ENCODE measurements around the gene ZNF573.
"Not testable (repeated sequence)": the region's sequence is repeated elsewhere in the genome, so short reads cannot be mapped to it uniquely, and the experiment has no call there.

ZNF573 gene

GRCh38 chr19:37779127-37780005, at the start of gene ZNF573:
Gene ZNF573 (minus strand): TSS chr19:37779586. CDS start chr19:37773729, 5,857 bp downstream.
- peak; percentile 85 for DNase-seq

GRCh38 chr19:37817180-37817981, 38.0 kb upstream of the ZNF573 start:
- peak; percentile 19 for DNase-seq

- DNase-seq = not testable (repeated sequence)
These were observed 36.2 kb upstream of the ZNF573 start for GRCh38 chr19:37815611-37816010.

DNA sequence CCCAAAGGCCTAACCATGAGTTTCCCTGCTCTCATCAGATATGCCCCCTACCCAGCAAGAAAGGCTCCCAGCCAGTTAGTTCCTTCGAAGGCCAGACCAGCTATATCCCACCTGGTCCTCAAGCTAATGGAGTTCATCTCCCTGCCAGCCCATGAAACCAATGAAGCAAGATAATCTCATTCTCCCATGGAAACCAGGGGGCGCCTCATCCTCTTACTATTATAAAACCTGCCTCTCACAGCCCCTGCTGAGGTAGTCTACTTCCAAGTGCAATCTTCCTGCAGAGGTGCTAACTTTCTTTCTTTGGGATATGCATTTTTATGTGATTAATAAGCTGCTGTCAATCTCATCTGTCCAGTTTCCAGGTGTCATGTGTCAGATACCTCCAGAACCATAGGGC, 34.0 kb upstream of the ZNF573 start:
- no peak for DNase-seq

GRCh38 chr19:37809366-37809765, 30.0 kb upstream of the ZNF573 start:
- DNase-seq = no peak

GRCh38 chr19:37803249-37803840, 24.0 kb upstream of the ZNF573 start:
- DNase-seq = no peak

DNA sequence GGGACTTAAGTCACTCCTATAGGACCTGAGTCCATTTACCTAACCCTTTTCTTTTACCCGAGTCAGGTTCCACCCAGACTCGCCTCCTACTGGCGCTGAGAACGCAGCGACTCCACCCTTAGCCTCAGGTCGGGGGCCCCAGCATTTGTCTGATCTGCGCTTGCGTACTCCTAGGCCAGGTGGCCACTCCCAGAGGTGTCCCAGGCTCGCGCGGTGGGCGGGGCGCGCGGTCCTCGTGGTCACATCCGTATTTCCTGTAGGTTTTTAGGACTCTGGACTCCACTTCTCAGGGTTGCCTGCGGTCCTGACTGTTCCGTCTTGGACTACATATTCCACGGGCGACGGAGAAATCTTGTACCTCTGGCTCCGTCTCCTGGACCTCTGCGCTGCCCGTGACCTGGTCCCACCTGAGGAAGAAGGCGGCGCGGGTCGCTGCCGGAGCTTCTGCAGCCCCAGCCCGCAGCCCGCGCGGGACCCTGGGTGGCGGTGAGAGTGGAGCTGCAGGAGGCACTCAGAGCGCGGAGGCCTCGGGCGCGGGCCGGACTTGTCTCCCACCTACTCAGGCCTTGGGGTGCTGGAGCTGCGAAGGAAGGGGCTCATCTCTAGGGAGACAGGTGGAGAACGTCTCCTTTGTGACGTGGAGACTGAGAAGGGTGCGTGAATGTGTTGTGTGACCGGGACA, 11.0 kb upstream of the ZNF573 start:
- DNase-seq = no peak

- no peak for DNase-seq
These were observed 716 bp downstream of the ZNF573 start for GRCh38 chr19:37778613-37779126.

DNA sequence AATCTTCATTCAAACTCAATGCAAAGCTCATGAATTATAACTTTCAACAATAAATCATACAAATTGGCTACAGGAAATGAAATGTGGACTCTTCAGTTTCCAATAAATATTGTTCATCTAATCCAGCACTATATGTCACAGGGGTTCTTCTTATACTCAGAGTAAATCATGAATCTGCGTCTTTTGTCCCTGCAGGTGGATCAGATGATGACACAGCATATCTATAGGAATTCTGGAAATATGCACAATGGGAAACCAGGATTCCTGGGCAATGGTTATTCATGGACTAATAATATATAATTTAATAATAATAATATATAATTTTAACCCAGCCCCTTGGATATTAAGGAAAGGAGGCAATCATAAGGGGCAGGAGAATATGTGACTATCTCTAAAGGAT, 8.4 kb downstream of the ZNF573 start:
- no peak for DNase-seq

GRCh38 chr19:37763488-37763887, 15.9 kb downstream of the ZNF573 start:
- no peak for DNase-seq

DNA sequence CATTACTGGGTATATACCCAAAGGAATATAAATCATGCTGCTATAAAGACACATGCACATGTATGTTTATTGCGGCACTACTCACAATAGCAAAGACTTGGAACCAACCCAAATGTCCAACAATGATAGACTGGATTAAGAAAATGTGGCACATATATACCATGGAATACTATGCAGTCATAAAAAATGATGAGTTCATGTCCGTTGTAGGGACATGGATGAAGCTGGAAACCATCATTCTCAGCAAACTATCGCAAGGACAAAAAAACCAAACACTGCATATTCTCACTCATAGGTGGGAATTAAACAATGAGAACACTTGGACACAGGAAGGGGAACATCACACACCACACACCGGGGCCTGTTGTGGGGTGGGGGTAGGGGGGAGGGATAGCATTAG, 21.7 kb downstream of the ZNF573 start:
- not testable (repeated sequence) for DNase-seq

DNA sequence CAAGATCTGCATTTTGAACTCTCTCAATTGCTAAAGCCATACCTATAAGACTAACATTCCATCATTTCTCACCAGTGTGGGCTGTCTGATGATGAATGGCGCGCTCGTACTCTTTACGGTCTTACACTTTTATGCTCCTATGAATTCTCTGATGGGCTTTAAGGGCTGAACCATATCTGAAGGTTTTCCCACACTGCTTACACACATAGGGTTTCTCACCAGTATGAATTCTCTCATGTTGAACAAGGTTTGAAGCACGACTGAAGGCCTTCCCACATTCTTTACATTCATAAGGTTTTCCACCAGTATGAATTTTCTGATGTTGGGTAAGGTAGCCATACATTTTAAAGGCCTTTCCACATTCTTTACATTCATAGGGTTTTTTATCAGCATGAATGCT, 41.0 kb downstream of the ZNF573 start:
- DNase-seq = no peak

DNA sequence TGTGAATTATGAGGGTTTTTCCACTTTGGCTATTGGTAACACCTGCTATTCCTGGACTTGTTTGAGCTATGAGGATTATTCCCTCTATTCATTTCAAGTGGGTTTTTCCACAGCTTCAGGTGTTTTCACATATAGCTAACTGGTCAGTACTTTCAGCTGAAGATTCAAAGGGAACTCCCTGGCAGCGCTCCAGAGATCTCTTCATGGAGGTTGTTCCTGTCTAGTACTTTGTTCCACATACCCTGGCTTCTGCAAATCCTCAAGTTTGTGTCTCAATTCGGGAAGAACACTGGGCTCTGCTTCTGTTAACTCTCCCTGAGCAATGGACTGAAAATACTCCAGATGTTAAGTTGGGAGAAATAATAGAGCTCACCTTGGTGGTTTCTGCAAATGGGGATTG, 54.2 kb downstream of the ZNF573 start:
- DNase-seq = no peak

GRCh38 chr19:37719927-37720265, 59.5 kb downstream of the ZNF573 start:
- DNase-seq = no peak

DNA sequence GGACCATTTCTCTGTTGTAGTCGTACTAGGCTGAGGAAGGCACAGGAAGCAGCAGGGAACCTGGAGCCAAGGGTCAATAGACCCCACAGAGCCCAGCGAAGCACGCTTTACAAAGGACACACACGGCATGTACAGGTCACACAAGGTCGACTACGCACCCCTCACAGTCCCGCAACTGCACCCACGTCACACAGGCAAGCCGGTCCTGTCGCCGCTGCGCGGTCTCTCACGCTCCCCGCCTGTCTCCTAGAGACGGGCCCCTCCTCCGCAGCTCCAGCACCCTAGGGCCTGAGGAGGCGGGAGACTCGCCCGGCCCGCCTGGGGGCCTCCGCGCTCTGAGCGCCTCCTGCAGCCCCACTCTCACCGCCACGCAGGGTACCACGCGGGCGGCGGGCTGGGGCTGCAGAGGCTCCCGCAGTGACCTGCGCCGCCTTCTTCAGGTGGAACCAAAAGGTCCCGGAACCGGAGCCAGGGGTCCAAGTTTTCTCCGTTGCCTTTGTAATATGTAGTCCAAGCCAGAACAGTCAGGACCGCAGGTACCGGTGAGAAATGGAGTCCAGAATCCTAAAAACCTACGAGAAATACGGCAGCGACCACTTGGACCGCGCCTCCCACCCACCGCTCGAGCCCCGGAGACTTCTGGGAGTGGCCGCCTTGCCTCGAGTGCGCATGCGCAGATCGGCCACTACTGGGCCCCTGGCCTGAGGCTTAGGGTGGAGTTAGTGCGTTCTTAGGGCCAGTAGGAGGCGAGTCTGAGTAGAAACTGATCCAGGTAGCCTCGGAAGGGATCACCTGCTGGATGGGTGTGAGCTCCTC, 60.1 kb downstream of the ZNF573 start, which contains the start of gene ZNF607:
Gene ZNF607 (minus strand): TSS at position 651 of the 816 bp plus-strand sequence. CDS start 8,143 bp downstream, outside the sequence.
- peak; percentile 86 for DNase-seq

DNA sequence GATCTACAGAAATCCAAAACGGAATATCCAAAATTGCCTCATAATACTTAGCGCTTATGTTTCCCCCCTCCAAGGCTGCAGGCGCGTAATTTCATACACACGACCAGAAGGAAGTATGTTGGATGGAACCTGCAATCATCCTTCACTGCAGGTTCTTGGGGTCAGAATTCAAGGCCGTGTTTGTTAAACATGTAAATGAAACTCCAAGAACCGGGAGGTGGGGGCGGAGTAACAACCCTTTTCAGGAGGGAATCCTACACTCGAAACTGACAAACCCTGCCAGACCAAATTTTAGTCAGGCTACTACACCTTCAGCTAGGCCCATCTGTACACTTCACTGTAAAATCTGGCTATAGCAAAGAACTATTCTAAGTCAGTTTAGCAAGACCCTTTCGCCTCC, 61.1 kb downstream of the ZNF573 start:
- DNase-seq = no peak

GRCh38 chr19:37716140-37716539, 63.2 kb downstream of the ZNF573 start:
- DNase-seq = no peak

- no peak for DNase-seq
These were observed 73.3 kb downstream of the ZNF573 start for GRCh38 chr19:37706052-37706605.

GRCh38 chr19:37699057-37699456, 80.3 kb downstream of the ZNF573 start:
- DNase-seq = no peak

- no peak for DNase-seq
These were observed 81.2 kb downstream of the ZNF573 start for GRCh38 chr19:37698216-37698615.

- DNase-seq = no peak
These were observed 84.1 kb downstream of the ZNF573 start for GRCh38 chr19:37695144-37695899.
